HUES64 (cell line): ENCODE results near the gene MAPK6. TPM values are rescaled to one million over a fixed set of nuclear protein-coding genes. Genes with fewer than 3 reads are reported as not detected.
A peak's percentile ranks its signal among the peaks of the same experiment; 100 is the strongest.

ENCODE experiments used
- H3K27ac ChIP-seq: 2 replicates; pipeline ENCODE4 v1.7.0; 2013; ENCODE audit warnings: low read depth, low read length, inconsistent platforms
- H3K27me3 ChIP-seq: 2 replicates; pipeline ENCODE4 v1.6.1; 2013; ENCODE audit warnings: mild to moderate bottlenecking, low read length; ENCODE audit not compliant: insufficient read depth
- H3K36me3 ChIP-seq: 2 replicates; pipeline ENCODE4 v1.6.1; 2013; ENCODE audit warnings: mild to moderate bottlenecking, low read length; ENCODE audit not compliant: insufficient read depth
- H3K4me1 ChIP-seq: 2 replicates; pipeline ENCODE4 v1.6.1; 2013; ENCODE audit warnings: mild to moderate bottlenecking, low read length, moderate library complexity; ENCODE audit not compliant: insufficient read depth
- H3K4me3 ChIP-seq: 2 replicates; pipeline ENCODE4 v1.5.1; 2013; ENCODE audit warnings: mild to moderate bottlenecking, low read length, moderate library complexity
- H3K9ac ChIP-seq: 2 replicates; pipeline ENCODE4 v1.6.1; 2013; ENCODE audit warnings: mild to moderate bottlenecking, low read depth, low read length
- H3K9me3 ChIP-seq: 2 replicates; pipeline ENCODE4 v1.6.1; 2013; ENCODE audit warnings: low read depth, low read length; ENCODE audit not compliant: insufficient read depth
- WGBS: fragments of 150-250, 120-280 bp; methylation state at CpG from one replicate; pipeline ENCODE4 v1.1.7; 2013; ENCODE audit warnings: missing lambda C conversion rate; 5-methylcytosine and 5-hydroxymethylcytosine counted together
- polyA plus RNA-seq, 2 experiments: library from polyadenylated mRNA; stranded (reverse); fragments of 50-300 nt; gene quantifications; one replicate each; pipeline ENCODE4 v1.2.3, GENCODE V29; 2013

MAPK6 gene
- polyA plus RNA-seq (2013, experiment 1 of 2), result 81.0 TPM
- polyA plus RNA-seq (2013, experiment 2 of 2), result 78.5 TPM

DNA sequence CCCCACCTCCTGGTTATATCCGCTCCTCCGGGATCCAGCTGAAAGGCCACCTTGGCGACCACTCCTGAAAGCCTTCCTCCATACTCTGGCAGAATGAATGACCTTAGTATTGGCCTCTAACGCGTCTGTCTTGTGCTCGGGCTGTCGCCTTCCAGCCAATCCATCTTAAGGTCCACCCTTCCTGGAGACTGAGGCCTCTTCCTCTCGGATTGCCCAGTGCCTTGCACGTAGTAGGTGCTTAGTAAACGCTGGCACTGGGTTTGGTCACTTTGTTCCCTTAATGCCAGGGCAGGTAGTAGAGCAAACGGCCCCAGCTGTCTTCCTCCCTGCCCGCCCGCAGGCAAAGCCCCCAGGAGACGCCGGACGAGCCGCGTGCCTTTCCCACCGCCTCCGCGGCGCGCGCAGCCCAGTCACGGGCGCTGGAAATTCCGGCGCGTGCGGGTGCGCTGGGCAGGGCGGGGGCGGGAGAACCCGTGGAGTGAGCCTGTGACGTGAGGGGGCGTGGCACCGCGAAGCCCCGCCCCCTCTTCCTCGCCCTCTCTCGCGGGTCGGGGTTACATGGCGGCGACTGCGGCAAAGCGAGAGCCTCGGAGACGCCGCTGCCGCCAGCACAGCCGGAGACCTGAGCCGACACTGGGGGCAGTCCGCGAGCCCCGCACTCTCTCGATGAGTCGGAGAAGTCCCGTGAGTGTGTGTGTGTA, at the start of gene MAPK6:
TSS of gene MAPK6 (plus strand) at position 527 of the 701 bp plus-strand sequence. CDS start 27,242 bp downstream, outside the sequence.
- 6% methylated on average over 59 of the region's 59 CpGs for WGBS
- H3K9me3 ChIP-seq, result no peaks in the 10 kb centered on the region

DNA sequence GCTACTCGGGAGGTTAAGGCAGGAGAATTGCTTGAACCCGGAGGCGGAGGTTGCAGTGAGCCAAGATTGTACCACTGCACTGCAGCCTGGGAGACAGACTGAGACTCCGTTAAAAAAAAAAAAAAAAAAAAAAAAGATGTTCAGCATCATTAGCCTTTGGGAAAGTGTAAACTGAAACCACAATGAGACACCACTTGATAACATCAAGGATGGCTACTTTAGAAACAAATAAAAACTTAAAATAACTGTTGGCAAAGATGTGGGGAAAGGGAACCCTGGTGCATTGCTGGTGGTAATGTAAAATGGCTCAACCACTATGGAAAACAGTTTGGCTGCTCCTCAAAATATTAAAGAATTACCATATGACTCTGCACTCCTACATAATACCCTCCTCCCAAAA, 49.3 kb upstream of the MAPK6 start:
- Histone ChIP-seq H3K9me3 (no peaks in the 10 kb centered on the region), H3K9ac (peak overlapping the region; percentile 13; the same call in 1 of the 2 replicates), H3K4me1 (no peaks in the 10 kb centered on the region), H3K27me3 (no peaks in the 10 kb centered on the region), H3K36me3 (peaks cover 17% of the 10 kb centered on the region), H3K27ac (no peak overlapping the region), H3K4me3 (no peak overlapping the region)
- WGBS, result 87% methylated on average over 4 of the region's 4 CpGs

More for the DNA sequence above, at the start of gene MAPK6:
- H3K9ac ChIP-seq, result peak within 1 kb of the TSS; percentile 92
- peaks cover 30% of the 10 kb centered on the region for H3K4me1 ChIP-seq
- H3K27me3 ChIP-seq, result no peaks in the 10 kb centered on the region
- H3K36me3 ChIP-seq, result no peaks in the 10 kb centered on the region
- H3K27ac ChIP-seq, result peak within 1 kb of the TSS; percentile 94
- peak within 1 kb of the TSS; percentile 95 for H3K4me3 ChIP-seq

DNA sequence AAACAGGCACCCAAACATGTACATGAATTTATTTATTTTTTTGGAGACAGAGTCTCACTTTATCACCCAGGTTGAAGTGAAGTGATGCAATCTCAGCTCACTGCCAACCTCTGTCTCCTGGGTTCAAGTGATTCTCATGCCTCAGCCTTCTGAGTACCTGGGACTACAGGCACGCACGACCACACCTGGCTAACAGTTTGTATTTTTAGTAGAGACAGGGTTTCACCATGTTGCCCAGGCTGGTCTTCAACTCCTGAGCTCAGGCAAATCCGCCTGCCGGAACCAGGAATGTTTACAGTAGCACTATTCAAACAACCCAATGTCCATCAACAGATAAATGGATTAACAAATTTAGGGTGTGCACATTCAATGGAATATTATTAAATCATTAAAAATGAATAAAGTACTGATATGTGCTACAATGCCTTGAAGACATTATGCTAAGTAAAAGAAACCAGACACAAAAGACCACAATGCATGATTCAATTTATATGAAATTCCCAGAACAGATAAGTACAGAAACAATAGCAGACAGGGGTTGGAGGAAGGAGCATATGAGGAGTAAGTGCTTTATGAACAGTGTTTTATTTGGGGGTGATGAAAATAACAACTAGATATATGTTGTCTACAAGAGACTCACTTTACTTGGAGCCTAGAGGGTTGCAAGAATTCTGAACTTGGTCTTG, 48.7 kb upstream of the MAPK6 start:
- WGBS, result 90% methylated on average over 4 of the region's 4 CpGs
- H3K9ac ChIP-seq, result peak overlapping the region; percentile 92
- no peak overlapping the region for H3K27ac ChIP-seq
- no peaks in the 10 kb centered on the region for H3K9me3 ChIP-seq
- H3K36me3 ChIP-seq, result peaks cover 11% of the 10 kb centered on the region
- H3K27me3 ChIP-seq, result no peaks in the 10 kb centered on the region
- H3K4me1 ChIP-seq, result no peaks in the 10 kb centered on the region
- H3K4me3 ChIP-seq, result peak overlapping the region; percentile 93

DNA sequence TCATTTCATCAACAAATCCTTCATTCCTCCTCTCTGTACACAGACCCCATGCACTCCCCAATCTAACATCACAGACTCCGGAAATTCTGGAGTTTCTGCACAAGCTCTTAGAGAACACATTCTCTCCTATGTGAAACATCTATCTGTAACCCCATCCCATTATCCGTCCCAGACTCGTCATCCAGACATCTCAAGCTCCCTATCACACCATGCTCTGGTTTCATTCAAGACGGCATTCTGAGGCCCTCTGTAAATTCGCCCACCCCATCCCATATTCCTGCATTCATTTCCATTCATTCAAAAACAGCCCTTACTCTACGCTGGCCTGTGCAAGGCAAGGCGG, 48.0 kb upstream of the MAPK6 start:
- Histone ChIP-seq H3K27me3 (no peaks in the 10 kb centered on the region), H3K9ac (peak overlapping the region; percentile 92), H3K36me3 (peaks cover 4% of the 10 kb centered on the region; the same call in 1 of the 2 replicates), H3K4me1 (no peaks in the 10 kb centered on the region), H3K9me3 (no peaks in the 10 kb centered on the region), H3K27ac (peak overlapping the region; percentile 71), H3K4me3 (peak overlapping the region; percentile 93)
- WGBS, result under 1% methylated on average over 7 of the region's 7 CpGs

DNA sequence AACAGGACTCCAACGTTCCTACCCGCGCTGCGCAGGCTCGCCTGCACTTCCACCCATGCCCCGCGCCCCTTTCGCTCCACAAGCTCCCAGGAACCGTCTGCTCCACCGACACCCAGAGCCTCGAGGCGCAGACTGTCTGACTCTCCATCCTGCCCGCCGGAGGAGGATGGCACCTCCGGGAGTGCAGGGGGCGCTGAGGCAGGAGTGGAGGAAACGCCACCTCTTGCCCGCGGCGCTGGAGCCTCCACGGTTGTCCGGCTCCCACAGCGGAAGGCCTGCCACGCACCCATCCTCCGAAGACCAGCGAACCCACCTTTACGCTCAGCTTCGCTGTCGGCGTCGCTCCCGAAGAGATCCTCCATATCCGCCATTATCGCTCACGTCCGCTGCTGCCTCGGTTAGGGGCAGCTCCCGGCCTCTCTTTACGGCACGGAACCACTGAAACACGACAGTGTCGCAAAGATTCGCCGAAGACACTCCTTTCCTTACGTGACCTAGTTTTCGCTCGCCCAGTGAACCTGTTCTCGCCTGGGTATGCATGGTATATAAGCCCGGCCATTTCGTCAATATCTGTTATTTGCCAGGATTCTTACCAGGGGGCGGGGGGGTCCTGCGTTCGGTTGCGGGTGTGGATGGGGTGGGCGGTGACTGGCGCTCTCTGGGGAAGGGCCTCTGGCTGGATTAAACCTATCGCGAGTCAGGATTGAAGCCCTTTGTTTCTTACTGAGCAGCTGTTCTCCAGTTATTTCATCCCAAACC, 47.5 kb upstream of the MAPK6 start, which contains the start of gene LEO1:
TSS of gene LEO1 (minus strand) at position 404 of the 759 bp plus-strand sequence. CDS start at position 371, 33 bp downstream.
- under 1% methylated on average over 58 of the region's 58 CpGs for WGBS
- Histone ChIP-seq H3K27ac (peak within 1 kb of the TSS; percentile 71), H3K27me3 (no peaks in the 10 kb centered on the region), H3K36me3 (no peaks in the 10 kb centered on the region; the same call in 1 of the 2 replicates), H3K9ac (peak within 1 kb of the TSS; percentile 92), H3K4me1 (no peaks in the 10 kb centered on the region), H3K4me3 (peak within 1 kb of the TSS; percentile 93), H3K9me3 (no peaks in the 10 kb centered on the region)

DNA sequence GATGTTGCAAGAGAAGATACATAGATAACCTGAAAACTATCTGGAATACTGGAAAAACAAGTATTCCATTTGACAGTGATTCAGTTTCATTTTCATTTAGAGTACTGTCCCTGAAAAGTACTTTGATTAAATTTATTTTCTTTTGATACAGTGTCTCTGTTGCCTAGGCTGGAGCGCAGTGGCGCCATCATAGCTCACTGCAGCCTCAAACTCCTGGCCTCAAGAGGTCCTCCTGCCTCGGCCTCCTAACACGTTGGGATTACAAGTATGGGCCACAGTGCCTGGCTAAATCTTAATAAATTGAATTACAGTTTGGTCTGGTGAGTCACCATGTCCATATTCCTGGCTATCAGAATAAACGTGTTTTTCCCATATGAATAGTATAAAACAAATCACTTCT, 45.8 kb upstream of the MAPK6 start:
- Histone ChIP-seq H3K4me1 (no peaks in the 10 kb centered on the region), H3K4me3 (no peak overlapping the region), H3K9me3 (no peaks in the 10 kb centered on the region), H3K27me3 (no peaks in the 10 kb centered on the region), H3K36me3 (no peaks in the 10 kb centered on the region), H3K27ac (no peak overlapping the region), H3K9ac (no peak overlapping the region)
- 72% methylated on average over 4 of the region's 5 CpGs for WGBS

DNA sequence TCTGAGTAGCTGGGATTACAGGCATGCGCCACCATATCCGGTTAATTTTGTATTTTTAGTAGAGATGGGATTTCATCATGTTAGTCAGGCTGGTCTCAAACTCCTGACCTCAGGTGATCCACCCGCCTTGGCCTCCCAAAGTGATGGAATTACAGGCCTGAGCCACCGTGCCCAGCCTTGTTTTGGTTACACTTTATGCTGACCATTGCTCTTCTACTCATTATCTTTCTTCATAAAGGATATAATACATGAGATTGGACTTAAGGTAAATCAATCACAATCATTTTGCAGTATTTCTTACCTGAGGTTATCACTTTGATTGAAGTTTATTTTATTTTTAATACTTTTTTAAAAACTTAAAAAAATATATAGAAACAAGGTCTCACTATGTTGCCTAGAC, 45.2 kb upstream of the MAPK6 start:
- Histone ChIP-seq H3K9ac (no peak overlapping the region), H3K36me3 (no peaks in the 10 kb centered on the region), H3K9me3 (no peaks in the 10 kb centered on the region), H3K27me3 (no peaks in the 10 kb centered on the region), H3K4me1 (no peaks in the 10 kb centered on the region), H3K27ac (no peak overlapping the region), H3K4me3 (no peak overlapping the region)
- WGBS, result 93% methylated on average over 4 of the region's 4 CpGs

DNA sequence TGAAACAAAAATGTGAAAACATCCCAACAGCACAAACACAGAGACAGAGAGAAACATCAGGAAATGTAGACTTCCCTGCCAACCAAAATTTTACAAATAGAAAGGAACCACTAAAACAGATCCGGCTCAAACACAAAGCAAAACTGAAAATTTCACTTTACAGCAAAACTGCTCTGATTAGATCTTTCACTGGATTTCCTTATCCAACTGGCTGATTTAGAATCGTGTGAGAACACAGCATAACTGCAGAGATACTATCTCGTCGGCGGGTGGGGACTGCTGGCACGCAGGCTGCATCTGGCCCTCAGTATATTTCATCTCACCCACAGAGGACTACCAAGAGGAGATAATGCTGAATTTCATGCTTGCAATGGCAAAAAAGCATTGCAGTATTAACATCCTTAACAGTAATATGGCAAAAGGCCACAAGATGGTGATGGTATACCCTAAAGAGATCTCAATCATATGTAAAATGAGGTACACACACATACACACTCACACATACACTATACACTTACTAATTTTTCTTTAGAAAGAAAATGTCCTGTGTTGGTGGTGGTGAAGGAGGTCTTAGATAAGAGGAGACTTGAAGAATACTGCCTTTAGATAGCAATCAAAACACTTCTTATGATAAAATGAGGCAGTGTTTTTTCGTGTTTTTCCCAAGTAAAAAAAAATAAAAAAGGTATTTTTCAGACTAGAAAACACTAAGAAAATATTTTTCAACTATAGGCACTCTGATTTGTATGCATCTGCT, 36.8 kb upstream of the MAPK6 start:
- H3K9me3 ChIP-seq, result no peaks in the 10 kb centered on the region
- H3K9ac ChIP-seq, result no peak overlapping the region
- no peak overlapping the region for H3K4me3 ChIP-seq
- peaks cover 2% of the 10 kb centered on the region; the same call in 1 of the 2 replicates for H3K4me1 ChIP-seq
- 89% methylated on average over 6 of the region's 7 CpGs for WGBS
- no peaks in the 10 kb centered on the region for H3K27me3 ChIP-seq
- H3K36me3 ChIP-seq, result no peaks in the 10 kb centered on the region
- no peak overlapping the region for H3K27ac ChIP-seq

DNA sequence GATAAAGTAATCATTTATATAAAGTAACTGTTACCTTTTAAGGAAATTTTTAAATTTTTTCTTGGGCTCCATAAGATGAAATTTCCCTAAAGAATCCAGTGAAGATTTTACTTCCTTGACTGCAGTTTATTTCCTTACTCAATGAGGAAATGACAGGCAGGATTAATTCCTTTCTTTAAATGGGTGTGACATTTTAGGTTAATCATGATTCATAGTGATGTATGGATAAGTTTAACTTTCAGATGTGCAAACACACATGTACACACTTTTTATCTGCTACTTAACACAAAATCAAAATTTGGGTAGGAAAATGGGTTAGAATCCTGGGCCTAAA, 36.3 kb upstream of the MAPK6 start:
- no peaks in the 10 kb centered on the region for H3K9me3 ChIP-seq
- no peak overlapping the region for H3K27ac ChIP-seq
- H3K4me3 ChIP-seq, result no peak overlapping the region
- no peaks in the 10 kb centered on the region for H3K36me3 ChIP-seq
- H3K4me1 ChIP-seq, result peaks cover 2% of the 10 kb centered on the region; the same call in 1 of the 2 replicates
- H3K9ac ChIP-seq, result no peak overlapping the region
- no peaks in the 10 kb centered on the region for H3K27me3 ChIP-seq

DNA sequence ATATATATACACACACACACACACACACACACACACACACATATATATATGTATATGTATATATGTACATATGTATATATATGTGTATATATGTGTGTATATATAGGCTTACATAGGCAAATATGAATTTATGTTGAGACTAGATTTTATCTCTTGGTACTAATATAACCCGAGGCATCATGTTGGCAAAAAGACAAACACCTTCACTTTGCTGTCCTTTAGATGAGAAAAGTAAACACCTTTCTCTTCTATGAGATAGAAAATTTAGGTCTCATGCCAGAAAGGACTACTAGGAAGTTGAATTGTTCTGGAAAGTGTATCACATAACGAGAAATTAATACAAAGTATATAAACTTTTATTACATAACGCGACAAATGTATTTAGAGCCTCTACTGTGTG, 27.9 kb upstream of the MAPK6 start:
- no peak overlapping the region for H3K27ac ChIP-seq
- 94% methylated on average over 2 of the region's 4 CpGs for WGBS
- H3K4me3 ChIP-seq, result no peak overlapping the region
- H3K9ac ChIP-seq, result no peak overlapping the region
- H3K4me1 ChIP-seq, result no peaks in the 10 kb centered on the region
- no peaks in the 10 kb centered on the region for H3K27me3 ChIP-seq
- no peaks in the 10 kb centered on the region for H3K36me3 ChIP-seq
- H3K9me3 ChIP-seq, result no peaks in the 10 kb centered on the region
